DND-41 (cell line): ENCODE data around the gene SART1.

ENCODE experiments used
- EZH2 ChIP-seq: IDR thresholded peaks from 3 replicates; pipeline ENCODE4 v1.6.1; 2012; ENCODE audit warnings: borderline replicate concordance, low read depth, mild to moderate bottlenecking, moderate library complexity, low read length, inconsistent platforms; ENCODE audit not compliant: severe bottlenecking
- TF ChIP-seq, protein P1 (sequence below): IDR thresholded peaks from 2 replicates; pipeline ENCODE4 v1.5.1; 2012; ENCODE audit warnings: borderline replicate concordance, low read length, moderate library complexity, mild to moderate bottlenecking; ENCODE audit not compliant: poor library complexity, severe bottlenecking; ENCODE audit errors: extremely low read depth

DNA sequence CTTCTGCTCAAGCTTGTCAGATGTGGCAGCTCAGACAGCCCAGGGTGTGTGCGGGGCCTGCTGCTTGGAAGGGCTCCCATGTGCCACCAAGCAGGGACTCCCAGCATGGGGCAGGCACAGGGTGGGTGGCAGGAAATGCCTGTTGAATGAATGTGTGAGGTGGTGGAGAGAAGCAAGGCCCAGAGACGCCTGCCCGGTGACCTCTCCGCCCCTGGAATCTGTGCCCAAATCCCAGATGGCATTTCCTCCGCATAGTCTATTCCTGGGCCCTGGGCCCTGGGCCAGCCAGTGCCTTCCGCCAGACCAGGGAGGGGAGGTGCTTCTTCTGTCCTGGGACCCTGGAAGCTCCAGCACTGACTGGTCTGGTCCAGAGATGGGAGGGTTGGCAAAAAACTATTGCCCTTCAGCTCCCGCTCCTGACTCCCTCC, 53.9 kb downstream of the SART1 start:
- TF ChIP-seq, protein P1, sequence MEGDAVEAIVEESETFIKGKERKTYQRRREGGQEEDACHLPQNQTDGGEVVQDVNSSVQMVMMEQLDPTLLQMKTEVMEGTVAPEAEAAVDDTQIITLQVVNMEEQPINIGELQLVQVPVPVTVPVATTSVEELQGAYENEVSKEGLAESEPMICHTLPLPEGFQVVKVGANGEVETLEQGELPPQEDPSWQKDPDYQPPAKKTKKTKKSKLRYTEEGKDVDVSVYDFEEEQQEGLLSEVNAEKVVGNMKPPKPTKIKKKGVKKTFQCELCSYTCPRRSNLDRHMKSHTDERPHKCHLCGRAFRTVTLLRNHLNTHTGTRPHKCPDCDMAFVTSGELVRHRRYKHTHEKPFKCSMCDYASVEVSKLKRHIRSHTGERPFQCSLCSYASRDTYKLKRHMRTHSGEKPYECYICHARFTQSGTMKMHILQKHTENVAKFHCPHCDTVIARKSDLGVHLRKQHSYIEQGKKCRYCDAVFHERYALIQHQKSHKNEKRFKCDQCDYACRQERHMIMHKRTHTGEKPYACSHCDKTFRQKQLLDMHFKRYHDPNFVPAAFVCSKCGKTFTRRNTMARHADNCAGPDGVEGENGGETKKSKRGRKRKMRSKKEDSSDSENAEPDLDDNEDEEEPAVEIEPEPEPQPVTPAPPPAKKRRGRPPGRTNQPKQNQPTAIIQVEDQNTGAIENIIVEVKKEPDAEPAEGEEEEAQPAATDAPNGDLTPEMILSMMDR, result no peak
- TF ChIP-seq EZH2, result no peak
